ENCODE data around the gene MAEA. TPM values are rescaled to one million over a fixed set of nuclear protein-coding genes. Genes with fewer than 3 reads are reported as not detected.
"Not testable (repeated sequence)": the region's sequence is repeated elsewhere in the genome, so short reads cannot be mapped to it uniquely, and the experiment has no call there.

Gene MAEA
- total RNA-seq, 2 experiments from 2014 or later, result 25.2 to 29.4 TPM

- Mint-ChIP-seq H3K36me3 (ENCODE audit: low read depth) (peaks cover 23% of the 10 kb centered on the region), H3K4me1 (ENCODE audit: low read depth) (peaks cover 5% of the 10 kb centered on the region), H3K27me3 (ENCODE audit: low read depth) (no peaks in the 10 kb centered on the region), H3K9me3 (no peaks in the 10 kb centered on the region), H3K27ac (no peak overlapping the region), H3K4me3 (no peak overlapping the region)
- DNase-seq, result no peak
- CTCF ChIA-PET, result interaction anchor here (0.6 kb wide), 1 partner anchor 30 kb away, joined by 7 read pairs; no protein-coding TSS in a partner anchor
- intact Hi-C loops (cut with micrococcal nuclease), result no loop called here
These were observed 32.4 kb downstream of the MAEA start for GRCh38 chr4:1321946-1322650.

GRCh38 chr4:1323280-1323634 lies 33.6 kb downstream of the MAEA start:
- Mint-ChIP-seq H3K4me3 (no peak overlapping the region), H3K36me3 (ENCODE audit: low read depth) (peaks cover 17% of the 10 kb centered on the region), H3K27me3 (ENCODE audit: low read depth) (no peaks in the 10 kb centered on the region), H3K4me1 (ENCODE audit: low read depth) (no peaks in the 10 kb centered on the region), H3K9me3 (no peaks in the 10 kb centered on the region), H3K27ac (no peak overlapping the region)
- CTCF ChIA-PET, result no interaction called here
- no peak for DNase-seq
- intact Hi-C loops (cut with micrococcal nuclease), result no loop called here

GRCh38 chr4:1323635-1324442 lies 34.1 kb downstream of the MAEA start:
- H3K4me1 Mint-ChIP-seq (ENCODE audit: low read depth), result peaks cover under 1% of the 10 kb centered on the region
- H3K27me3 Mint-ChIP-seq (ENCODE audit: low read depth), result no peaks in the 10 kb centered on the region
- H3K4me3 Mint-ChIP-seq, result no peak overlapping the region
- intact Hi-C loops (cut with micrococcal nuclease), result no loop called here
- H3K27ac Mint-ChIP-seq, result no peak overlapping the region
- CTCF ChIA-PET, result no interaction called here
- no peak for DNase-seq
- H3K36me3 Mint-ChIP-seq (ENCODE audit: low read depth), result peaks cover 12% of the 10 kb centered on the region
- no peaks in the 10 kb centered on the region for H3K9me3 Mint-ChIP-seq

GRCh38 chr4:1324443-1325175 lies 34.9 kb downstream of the MAEA start:
- H3K9me3 Mint-ChIP-seq; H3K4me1 Mint-ChIP-seq (ENCODE audit: low read depth); H3K27ac Mint-ChIP-seq; DNase-seq; intact Hi-C loops (cut with micrococcal nuclease); H3K27me3 Mint-ChIP-seq (ENCODE audit: low read depth); CTCF ChIA-PET; H3K4me3 Mint-ChIP-seq: not testable (repeated sequence)
- H3K36me3 Mint-ChIP-seq (ENCODE audit: low read depth), result peaks cover 18% of the 10 kb centered on the region

DNA sequence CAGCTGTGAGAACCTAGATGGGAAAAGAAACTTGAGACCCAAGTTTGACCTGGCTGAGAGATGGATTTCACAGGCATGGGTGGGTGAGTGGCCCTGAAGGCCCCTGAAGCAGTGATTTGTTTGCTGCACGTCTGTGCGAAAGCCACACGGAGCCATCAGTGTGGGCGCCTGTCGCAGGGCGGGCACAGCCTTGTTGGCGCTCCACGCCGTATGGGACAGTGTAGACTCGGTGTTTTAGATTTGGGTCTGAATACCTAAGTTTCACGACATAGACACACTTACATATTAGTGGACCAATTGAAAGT lies 35.4 kb downstream of the MAEA start:
- CTCF ChIA-PET, result no interaction called here
- H3K27ac Mint-ChIP-seq, result no peak overlapping the region
- H3K36me3 Mint-ChIP-seq (ENCODE audit: low read depth), result peaks cover 19% of the 10 kb centered on the region
- H3K9me3 Mint-ChIP-seq, result no peaks in the 10 kb centered on the region
- H3K4me1 Mint-ChIP-seq (ENCODE audit: low read depth), result peaks cover 13% of the 10 kb centered on the region
- H3K4me3 Mint-ChIP-seq, result no peak overlapping the region
- H3K27me3 Mint-ChIP-seq (ENCODE audit: low read depth), result no peaks in the 10 kb centered on the region
- no peak for DNase-seq
- intact Hi-C loops (cut with micrococcal nuclease), result no loop called here

- CTCF ChIA-PET, result no interaction called here
- Mint-ChIP-seq H3K4me1 (ENCODE audit: low read depth) (peaks cover 21% of the 10 kb centered on the region), H3K36me3 (ENCODE audit: low read depth) (peaks cover 22% of the 10 kb centered on the region), H3K9me3 (no peaks in the 10 kb centered on the region), H3K27me3 (ENCODE audit: low read depth) (no peaks in the 10 kb centered on the region), H3K4me3 (no peak overlapping the region), H3K27ac (no peak overlapping the region)
- DNase-seq, result no peak
- intact Hi-C loops (cut with micrococcal nuclease), result no loop called here
These were observed 36.3 kb downstream of the MAEA start for GRCh38 chr4:1325681-1326635.

DNA sequence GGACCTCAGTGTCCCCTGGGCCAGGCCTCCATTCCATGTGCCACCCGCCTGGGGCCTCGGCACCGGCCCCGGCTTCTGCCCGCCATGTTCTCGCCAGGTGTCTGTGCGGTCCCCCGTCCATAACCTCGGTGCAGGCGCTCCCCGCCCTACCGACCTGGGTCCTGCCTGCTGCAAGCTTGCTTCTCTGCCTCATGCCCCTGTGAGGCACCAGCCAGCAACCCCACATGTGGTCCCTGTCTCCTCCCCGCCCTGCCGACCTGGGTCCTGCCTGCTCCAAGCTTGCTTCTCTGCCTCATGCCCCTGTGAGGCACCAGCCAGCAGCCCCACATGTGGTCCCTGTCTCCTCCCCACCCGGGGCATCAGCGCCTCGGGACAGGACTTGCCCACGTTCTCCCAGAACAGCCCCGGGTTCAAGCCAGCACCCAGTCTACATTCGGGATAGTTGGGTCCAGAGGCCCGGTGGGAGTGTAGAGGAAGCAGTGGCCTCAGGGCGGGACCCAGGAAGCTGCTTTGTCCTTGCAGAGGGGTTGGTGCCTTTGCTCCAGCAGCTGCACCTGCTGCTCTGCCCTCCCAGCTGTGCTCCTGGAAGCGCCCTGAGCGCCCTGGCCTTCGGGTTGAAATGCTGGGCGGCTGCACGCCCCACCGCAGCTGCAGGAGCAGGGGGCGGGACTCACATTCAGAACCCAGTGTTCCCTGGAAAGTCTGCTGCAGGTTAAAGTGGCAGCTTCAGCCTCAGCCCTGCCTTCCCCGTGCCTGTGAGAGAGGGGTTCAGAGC lies 37.2 kb downstream of the MAEA start:
- peaks cover 17% of the 10 kb centered on the region for H3K36me3 Mint-ChIP-seq (ENCODE audit: low read depth)
- H3K27me3 Mint-ChIP-seq (ENCODE audit: low read depth), result no peaks in the 10 kb centered on the region
- peaks cover 28% of the 10 kb centered on the region for H3K4me1 Mint-ChIP-seq (ENCODE audit: low read depth)
- no peak for DNase-seq
- no peak overlapping the region for H3K4me3 Mint-ChIP-seq
- CTCF ChIA-PET, result no interaction called here
- intact Hi-C loops (cut with micrococcal nuclease), result no loop called here
- H3K9me3 Mint-ChIP-seq, result no peaks in the 10 kb centered on the region
- H3K27ac Mint-ChIP-seq, result no peak overlapping the region

DNA sequence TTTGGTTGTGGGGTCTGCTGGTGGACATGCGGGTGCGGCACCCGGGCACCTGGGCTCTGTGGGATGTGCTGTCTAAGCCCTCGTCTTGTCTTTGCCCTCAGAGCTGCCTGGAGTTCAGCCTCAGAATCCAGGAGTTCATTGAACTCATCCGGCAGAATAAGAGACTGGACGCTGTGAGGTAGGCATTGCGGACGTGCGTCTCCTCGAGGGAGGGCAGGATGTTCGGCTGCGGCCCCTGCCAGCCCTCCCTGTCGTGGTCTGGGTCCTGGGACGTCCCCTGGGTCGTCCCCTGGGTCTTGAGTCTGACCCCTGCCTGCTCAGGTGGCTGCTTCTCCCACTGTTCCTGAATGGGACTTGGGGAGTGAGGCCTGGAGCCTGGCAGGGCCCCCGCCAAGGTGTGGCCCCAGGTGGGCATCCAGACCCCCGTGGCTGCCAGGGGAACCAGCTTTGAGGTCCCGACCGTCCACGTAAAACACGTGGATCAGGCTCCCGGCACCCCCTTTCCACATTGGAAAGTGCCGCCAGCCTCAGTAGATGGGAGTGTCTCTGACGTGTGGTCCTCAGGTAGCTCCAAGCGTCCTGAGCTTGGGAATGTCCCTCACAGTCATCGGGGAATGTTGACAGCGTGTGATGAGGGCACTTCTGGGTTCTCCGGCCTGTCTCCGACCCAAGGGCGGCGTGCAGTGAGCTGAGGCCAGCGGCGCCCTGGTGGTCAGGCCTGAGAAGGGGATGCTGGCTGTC lies 38.0 kb downstream of the MAEA start:
- Mint-ChIP-seq H3K36me3 (ENCODE audit: low read depth) (peaks cover 15% of the 10 kb centered on the region), H3K9me3 (no peaks in the 10 kb centered on the region), H3K27me3 (ENCODE audit: low read depth) (no peaks in the 10 kb centered on the region), H3K4me3 (no peak overlapping the region), H3K4me1 (ENCODE audit: low read depth) (peaks cover 28% of the 10 kb centered on the region), H3K27ac (no peak overlapping the region)
- DNase-seq, result no peak
- CTCF ChIA-PET, result no interaction called here
- intact Hi-C loops (cut with micrococcal nuclease), result no loop called here

DNA sequence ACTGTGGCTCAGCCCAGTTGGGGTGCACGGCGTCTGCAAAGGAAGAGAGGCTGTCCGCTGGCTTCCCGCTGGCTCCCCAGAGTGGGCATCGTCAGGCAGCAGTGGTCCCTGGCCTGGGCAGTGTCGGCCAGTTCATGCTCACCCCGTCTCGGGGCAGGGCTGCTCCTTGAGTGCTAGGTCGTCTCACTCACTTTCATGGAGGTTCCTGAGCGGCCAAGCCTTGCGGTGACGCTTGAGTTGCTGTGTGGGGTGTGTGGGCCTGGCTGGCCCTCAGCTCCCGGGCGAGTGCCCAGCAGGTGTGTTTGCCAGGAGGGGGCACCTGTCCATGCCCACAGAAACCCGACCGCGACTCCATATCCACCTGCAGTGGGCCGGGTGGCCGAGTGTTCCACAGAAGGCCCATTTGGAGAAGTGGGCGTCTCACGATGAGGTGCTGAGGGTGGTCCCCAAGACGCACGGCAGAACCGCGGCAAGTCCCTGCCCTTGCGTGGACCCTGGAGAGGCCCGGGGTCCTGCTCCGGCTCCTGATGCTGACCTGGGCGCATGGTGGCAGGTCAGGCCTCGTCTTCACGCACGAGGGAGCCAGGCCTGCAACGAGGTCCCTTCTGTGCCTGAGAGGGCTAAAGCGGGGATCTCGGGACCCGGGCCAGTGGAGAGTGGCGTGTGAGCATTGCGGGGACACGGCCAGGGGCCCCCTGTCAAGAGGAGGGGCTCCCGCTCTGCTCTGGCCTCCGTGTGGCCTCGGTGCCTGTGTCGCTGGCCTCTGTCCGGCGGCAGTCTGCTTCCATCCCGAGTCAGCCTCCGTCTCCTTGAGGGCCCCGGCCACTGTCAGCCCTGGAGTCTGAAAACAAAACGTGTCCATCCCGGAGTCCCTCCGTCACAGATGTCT lies 38.8 kb downstream of the MAEA start:
- H3K36me3 Mint-ChIP-seq (ENCODE audit: low read depth), result peaks cover 15% of the 10 kb centered on the region
- no peaks in the 10 kb centered on the region for H3K9me3 Mint-ChIP-seq
- no peaks in the 10 kb centered on the region for H3K27me3 Mint-ChIP-seq (ENCODE audit: low read depth)
- intact Hi-C loops (cut with micrococcal nuclease), result no loop called here
- no peak overlapping the region for H3K27ac Mint-ChIP-seq
- H3K4me3 Mint-ChIP-seq, result no peak overlapping the region
- peaks cover 28% of the 10 kb centered on the region for H3K4me1 Mint-ChIP-seq (ENCODE audit: low read depth)
- CTCF ChIA-PET, result interaction anchor here (1.8 kb wide), 1 partner anchor 198 kb away, joined by 5 read pairs; no protein-coding TSS in a partner anchor
- DNase-seq, result no peak

All from activated naive CD4-positive, alpha-beta T cell treated with anti-CD3 and anti-CD28 coated beads for 36 hours (primary cell).